IMR-90 (cell line): ENCODE results near the gene TIMM44. TPM values are rescaled to one million over a fixed set of nuclear protein-coding genes. Genes with fewer than 3 reads are reported as not detected.

Source experiments
- ATAC-seq: fragments of 200-7000 bp; cut with Tn5 transposase; 2 replicates; pipeline ENCODE4 v1.9.1; 2020; ENCODE audit warnings: low read depth, mild to moderate bottlenecking, moderate library complexity
- BruUV-seq: library from RNA; stranded (reverse); fragments of 400-500 nt; replicated peaks from 2 replicates; lab custom pipeline; 2021; lab: Mats Ljungman, UMichigan
- CTCF ChIA-PET: fragments of 300-600 bp; formaldehyde crosslinking; extraction: SDS; loops from one replicate; lab custom pipeline; 2021; ENCODE audit warnings: antibody characterized with exemption; lab: Yijun Ruan, JAX
- POLR2A ChIA-PET: fragments of 300-600 bp; sonication (Branson Sonifier 250); formaldehyde crosslinking; loops from one replicate; lab custom pipeline; 2022; ENCODE audit warnings: antibody characterized with exemption; ENCODE audit not compliant: unreplicated experiment; lab: Charles Lee
- DNase-seq: peaks from one replicate; pipeline ENCODE4 v3.0.0; 2013
- H2AFZ ChIP-seq: replicated peaks from 2 replicates; pipeline ENCODE3; 2013; ENCODE audit warnings: low read length, mild to moderate bottlenecking; ENCODE audit not compliant: poor library complexity
- H2AK5ac ChIP-seq: 2 replicates; pipeline ENCODE4 v1.6.1; 2013; ENCODE audit warnings: low read depth, low read length, inconsistent platforms
- H2AK9ac ChIP-seq: replicated peaks from 2 replicates; pipeline ENCODE3; 2013; ENCODE audit warnings: mild to moderate bottlenecking, low read depth, low read length, moderate library complexity; ENCODE audit not compliant: poor library complexity
- H2BK120ac ChIP-seq: 2 replicates; pipeline ENCODE4 v1.6.1; 2013; ENCODE audit warnings: low read depth, low read length, inconsistent platforms
- H2BK15ac ChIP-seq: 3 replicates; pipeline ENCODE4 v1.6.1; 2013; ENCODE audit warnings: low read depth, low read length, inconsistent platforms
- H2BK20ac ChIP-seq: 2 replicates; pipeline ENCODE4 v1.6.1; 2013; ENCODE audit warnings: low read depth, mild to moderate bottlenecking, inconsistent platforms, low read length, moderate library complexity
- H2BK5ac ChIP-seq: 2 replicates; pipeline ENCODE4 v1.6.1; 2013; ENCODE audit warnings: mild to moderate bottlenecking, low read depth, low read length, inconsistent platforms; ENCODE audit not compliant: poor library complexity, severe bottlenecking
- H3K14ac ChIP-seq: replicated peaks from 2 replicates; pipeline ENCODE4 v1.6.1; 2013; ENCODE audit warnings: low read depth, low read length, inconsistent platforms
- H3K18ac ChIP-seq: 2 replicates; pipeline ENCODE4 v1.6.1; 2013; ENCODE audit warnings: low read depth, low read length, control low read depth
- H3K23ac ChIP-seq: 2 replicates; pipeline ENCODE4 v1.6.1; 2013; ENCODE audit warnings: low read depth, low read length, inconsistent platforms
- H3K27ac ChIP-seq: 2 replicates; pipeline ENCODE4 v1.5.1; 2013; ENCODE audit warnings: mild to moderate bottlenecking, control low read depth, low read length; ENCODE audit not compliant: insufficient read depth
- H3K27me3 ChIP-seq: 2 replicates; pipeline ENCODE4 v1.6.1; 2013; ENCODE audit warnings: low read length; ENCODE audit not compliant: control insufficient read depth, insufficient read depth
- H3K36me3 ChIP-seq: 2 replicates; pipeline ENCODE4 v1.6.1; 2013; ENCODE audit warnings: low read length, mixed read lengths; ENCODE audit not compliant: control insufficient read depth, insufficient read depth
- H3K4ac ChIP-seq: 2 replicates; pipeline ENCODE4 v1.6.1; 2013; ENCODE audit warnings: low read depth, low read length, inconsistent platforms
- H3K4me1 ChIP-seq: 2 replicates; pipeline ENCODE4 v1.6.1; 2013; ENCODE audit warnings: low read length, mixed read lengths; ENCODE audit not compliant: control insufficient read depth, insufficient read depth
- H3K4me2 ChIP-seq: 2 replicates; pipeline ENCODE4 v1.6.1; 2013; ENCODE audit warnings: low read depth, mild to moderate bottlenecking, control low read depth, low read length, moderate library complexity
- H3K4me3 ChIP-seq: 2 replicates; pipeline ENCODE4 v1.5.1; 2013; ENCODE audit warnings: low read depth, mild to moderate bottlenecking, control low read depth, low read length, moderate library complexity; ENCODE audit not compliant: insufficient read depth
- H3K56ac ChIP-seq: 2 replicates; pipeline ENCODE4 v1.6.1; 2013; ENCODE audit warnings: low read length, inconsistent platforms; ENCODE audit not compliant: insufficient read depth; ENCODE audit errors: extremely low read depth
- H3K79me1 ChIP-seq, 2 experiments: 2 replicates each; pipeline ENCODE4 v1.6.1; 2013; ENCODE audit warnings: low read length in 2 of 2, inconsistent platforms in 1 of 2, low read depth in 1 of 2
- H3K9ac ChIP-seq: 2 replicates; pipeline ENCODE4 v1.6.1; 2013; ENCODE audit warnings: low read depth, low read length, control low read depth
- H3K9me1 ChIP-seq: 2 replicates; pipeline ENCODE4 v1.6.1; 2013; ENCODE audit warnings: low read length, inconsistent platforms; ENCODE audit not compliant: insufficient read depth
- H3K9me3 ChIP-seq: 2 replicates; pipeline ENCODE4 v1.6.1; 2013; ENCODE audit warnings: low read length; ENCODE audit not compliant: control insufficient read depth, insufficient read depth
- H4K20me1 ChIP-seq: 2 replicates; pipeline ENCODE4 v1.6.1; 2013; ENCODE audit warnings: low read length, inconsistent platforms; ENCODE audit not compliant: insufficient read depth
- H4K5ac ChIP-seq: 2 replicates; pipeline ENCODE4 v1.6.1; 2013; ENCODE audit warnings: mild to moderate bottlenecking, low read depth, low read length, control low read depth
- H4K8ac ChIP-seq, 2 experiments: 2 replicates each; pipeline ENCODE4 v1.6.1; 2013; ENCODE audit warnings: low read depth in 2 of 2, low read length in 2 of 2, control low read depth in 1 of 2, inconsistent platforms in 1 of 2
- H4K91ac ChIP-seq: 2 replicates; pipeline ENCODE4 v1.6.1; 2013; ENCODE audit warnings: low read depth, low read length, inconsistent platforms; ENCODE audit not compliant: insufficient read depth
- BHLHE40 ChIP-seq: fragments of 150-350 bp; IDR thresholded peaks from 2 replicates; pipeline ENCODE4 v1.6.1; 2016; ENCODE audit warnings: mild to moderate bottlenecking, low read depth, low read length
- CEBPB ChIP-seq: IDR thresholded peaks from 2 replicates; pipeline ENCODE4 v1.6.1; 2012; ENCODE audit warnings: low read depth, low read length, improper control_type of control experiment
- CHD1 ChIP-seq: IDR thresholded peaks from 2 replicates; pipeline ENCODE4 v1.6.1; 2012; ENCODE audit warnings: low read depth, low read length, improper control_type of control experiment
- CTCF ChIP-seq: conservative IDR thresholded peaks from 2 replicates; pipeline ENCODE4 v1.5.1; 2012; ENCODE audit warnings: mild to moderate bottlenecking, low read depth, low read length, improper control_type of control experiment
- ELK1 ChIP-seq: fragments of 150-350 bp; IDR thresholded peaks from 2 replicates; pipeline ENCODE4 v1.6.1; 2016; ENCODE audit warnings: low read depth, mild to moderate bottlenecking, low read length, moderate library complexity, borderline replicate concordance
- FOS ChIP-seq: fragments of 150-350 bp; IDR thresholded peaks from 2 replicates; pipeline ENCODE4 v1.6.1; 2016; ENCODE audit warnings: low read depth, low read length
- MAFK ChIP-seq: IDR thresholded peaks from 2 replicates; pipeline ENCODE4 v1.6.1; 2012; ENCODE audit warnings: low read depth, low read length, improper control_type of control experiment
- MAZ ChIP-seq: IDR thresholded peaks from 2 replicates; pipeline ENCODE4 v1.6.1; 2012; ENCODE audit warnings: low read depth, mild to moderate bottlenecking, low read length, improper control_type of control experiment, moderate library complexity, borderline replicate concordance
- MXI1 ChIP-seq: IDR thresholded peaks from 2 replicates; pipeline ENCODE4 v1.6.1; 2012; ENCODE audit warnings: low read depth, mild to moderate bottlenecking, low read length, moderate library complexity, borderline replicate concordance
- NFE2L2 ChIP-seq: fragments of 150-350 bp; IDR thresholded peaks from 2 replicates; pipeline ENCODE4 v1.6.1; 2016; ENCODE audit warnings: low read depth, mild to moderate bottlenecking, low read length
- POLR2A ChIP-seq: IDR thresholded peaks from 2 replicates; pipeline ENCODE4 v1.6.1; 2012; ENCODE audit warnings: mild to moderate bottlenecking, low read depth, low read length
- RAD21 ChIP-seq: IDR thresholded peaks from 2 replicates; pipeline ENCODE4 v1.6.1; 2012; ENCODE audit warnings: low read length, improper control_type of control experiment
- RCOR1 ChIP-seq: IDR thresholded peaks from 2 replicates; pipeline ENCODE4 v1.6.1; 2012; ENCODE audit warnings: mild to moderate bottlenecking, low read length, improper control_type of control experiment; ENCODE audit not compliant: insufficient replicate concordance
- RFX5 ChIP-seq: IDR thresholded peaks from 2 replicates; pipeline ENCODE4 v1.8.0; 2012; ENCODE audit warnings: low read depth, mild to moderate bottlenecking, low read length, moderate library complexity
- SMC3 ChIP-seq: fragments of 150-350 bp; IDR thresholded peaks from 2 replicates; pipeline ENCODE4 v1.6.1; 2016; ENCODE audit warnings: low read depth, mild to moderate bottlenecking, antibody characterized with exemption, low read length, moderate library complexity
- USF2 ChIP-seq: fragments of 150-350 bp; IDR thresholded peaks from 2 replicates; pipeline ENCODE4 v1.6.1; 2017; ENCODE audit warnings: mild to moderate bottlenecking, antibody characterized with exemption, low read length, low read depth
- WGBS, 2 experiments: methylation state at CpG; one replicate each; pipeline versions ENCODE4 v1.1.5 to v1.1.7; 2013; ENCODE audit warnings: missing lambda C conversion rate in 2 of 2; ENCODE audit not compliant: insufficient read length in 1 of 2; ENCODE audit errors: extremely low coverage in 2 of 2; 5-methylcytosine and 5-hydroxymethylcytosine counted together
- dilution Hi-C: fragments of 300-500 bp; cut with HindIII; formaldehyde crosslinking; loops from one replicate; pipeline ENCODE4 v1.14.3; 2018; ENCODE audit warnings: low sequenced_read_pairs; ENCODE audit not compliant: unreplicated experiment
- in situ Hi-C: fragments of 300-500 bp; cut with MboI; formaldehyde crosslinking; loops from 3 replicates; pipeline ENCODE4 v1.14.3; 2019; ENCODE audit warnings: low sequenced_read_pairs, inconsistent platforms, mixed read lengths
- intact Hi-C: fragments of 100-400 bp; cut with micrococcal nuclease; formaldehyde crosslinking; loops from 2 replicates; pipeline ENCODE4 v1.10.0; 2022
- polyA plus RNA-seq, 3 experiments: library from polyadenylated mRNA; depleted of rRNA; stranded (reverse); fragments of >200 nt; gene quantifications; 2 replicates each; pipeline ENCODE4 v1.2.3, GENCODE V29; 2012; ENCODE audit warnings: low replicate concordance in 1 of 3
- total RNA-seq: library from RNA; depleted of rRNA; stranded (reverse); fragments of >200 nt; gene quantifications from 2 replicates; pipeline ENCODE4 v1.2.3, GENCODE V29; 2012

The TIMM44 gene
- total and polyA plus RNA-seq, 2 of the 4 experiments (the other 2 are of a cell fraction): 37.6 to 52.3 TPM

- H4K91ac ChIP-seq: no peak overlapping the region
- H2AK5ac ChIP-seq: no peak overlapping the region
- no peak overlapping the region for H2BK20ac ChIP-seq
- H4K20me1 ChIP-seq: peaks cover 7% of the 10 kb centered on the region
- no peaks in the 10 kb centered on the region for H3K9me1 ChIP-seq
- H3K4ac ChIP-seq: no peak overlapping the region
- WGBS, 2 experiments: 70% methylated on average over 2 of the region's 6 CpGs; no CpG with 5 or more reads in 1 of the 2 experiments
- CTCF ChIA-PET: no interaction called here
- no peaks in the 10 kb centered on the region for H3K27me3 ChIP-seq
- H3K9ac ChIP-seq: no peak overlapping the region
- no peak overlapping the region for H3K4me3 ChIP-seq
- H3K79me1 ChIP-seq: peaks cover 0 to 3% of the 10 kb centered on the region in 2 experiments; a peak in 1 of 4 replicates
- H4K8ac ChIP-seq: no peak overlapping the region
- no TSS peak for BruUV-seq
- no peak overlapping the region for H4K5ac ChIP-seq
- H3K18ac ChIP-seq: no peak overlapping the region
- no peak for ATAC-seq
- no peak overlapping the region for H2BK15ac ChIP-seq
- DNase-seq: no peak
- no peak overlapping the region for H2AK9ac ChIP-seq
- no peaks in the 10 kb centered on the region for H3K4me1 ChIP-seq
- H2BK5ac ChIP-seq: no peak overlapping the region
- H3K56ac ChIP-seq: no peak overlapping the region
- no peaks in the 10 kb centered on the region for H3K9me3 ChIP-seq
- no peak overlapping the region for H3K27ac ChIP-seq
- in situ Hi-C loops: no loop called here
- POLR2A ChIA-PET: interaction anchor here (0.7 kb wide), 1 partner anchor 1652 kb away, joined by 4 read pairs; no protein-coding TSS in a partner anchor
- intact Hi-C loops: no loop called here
- no peak overlapping the region for H3K4me2 ChIP-seq
- no peak overlapping the region for H2BK120ac ChIP-seq
- dilution Hi-C loops: no loop called here
- no peak overlapping the region for H3K23ac ChIP-seq
- H3K14ac ChIP-seq: no peak overlapping the region
- TF ChIP-seq USF2: no peak
- TF ChIP-seq CHD1: no peak
- no peak for TF ChIP-seq BHLHE40
- no peak for TF ChIP-seq POLR2A
- TF ChIP-seq CTCF: no peak
- no peak for TF ChIP-seq MXI1
- TF ChIP-seq FOS: no peak
- no peak for TF ChIP-seq MAZ
- no peak for TF ChIP-seq NFE2L2
- TF ChIP-seq RFX5: no peak
- no peak for TF ChIP-seq RCOR1
- no peak for TF ChIP-seq ELK1
- no peak for TF ChIP-seq CEBPB
- no peak for TF ChIP-seq SMC3
- TF ChIP-seq RAD21: no peak
- no peak for TF ChIP-seq MAFK
- H2AFZ ChIP-seq: no peak overlapping the region
- H3K36me3 ChIP-seq: peaks cover 34% of the 10 kb centered on the region
Measured at GRCh38 chr19:7959211-7959610, 15.7 kb upstream of the TIMM44 start.
